Natural killer cell treated with Interleukin-12 subunit alpha and Interleukin-12 subunit beta and Interleukin-15 and Interleukin-18, amount 100 ng/mL, for 72 hours (primary cell): ENCODE data around the gene BRD9. TPM values are rescaled to one million over a fixed set of nuclear protein-coding genes. Genes with fewer than 3 reads are reported as not detected.

ENCODE experiments used
- total RNA-seq, 2 donors: library from RNA; stranded (reverse); gene quantifications; one replicate each; pipeline ENCODE4 v1.2.3, GENCODE V29; 2022

BRD9 gene
- total RNA-seq, 2 donors from 2014 or later = 52.7 to 136 TPM

Other genes with a start within 250 kb of the BRD9 start
- under 1 TPM in 1 of 2 donors, not detected in 1; 0.05 TPM for gene TPPP, start 199.4 kb downstream of the BRD9 start, total RNA-seq
- gene ZDHHC11B, start 108.1 kb downstream of the BRD9 start, total RNA-seq = 1 to 10 TPM in 1 of 2 donors, not detected in 1; 1.2 TPM
- gene ZDHHC11, start 41.8 kb downstream of the BRD9 start, total RNA-seq = 10 to 100 TPM in 1 of 2 donors, 1 to 10 TPM in 1; 8.1 to 24.5 TPM
- 10 to 100 TPM; 17.6 to 30.9 TPM for gene TRIP13, start 83 bp upstream of the BRD9 start, total RNA-seq
- under 1 TPM in 1 of 2 donors, not detected in 1; 0.53 TPM for gene NKD2, start 116.0 kb upstream of the BRD9 start, total RNA-seq
- gene SLC12A7, start 219.3 kb upstream of the BRD9 start, total RNA-seq = 10 to 100 TPM; 13.5 to 21.9 TPM